MCF 10A (cell line): ENCODE data around the gene SH3BP2. TPM values are rescaled to one million over a fixed set of nuclear protein-coding genes. Genes with fewer than 3 reads are reported as not detected.
"Not testable (repeated sequence)": the region's sequence is repeated elsewhere in the genome, so short reads cannot be mapped to it uniquely, and the experiment has no call there.

Experiments used
- BruUV-seq: library from RNA; stranded (reverse); fragments of 400-500 nt; replicated peaks from 2 replicates; lab custom pipeline; 2021; lab: Mats Ljungman, UMichigan
- CTCF ChIA-PET: fragments of 300-600 bp; sonication (Branson Sonifier 250); formaldehyde crosslinking; extraction: SDS; loops from one replicate; lab custom pipeline; 2021; ENCODE audit warnings: antibody characterized with exemption, inconsistent platforms; lab: Yijun Ruan, JAX
- POLR2A ChIA-PET: fragments of 300-600, 350-650 bp; sonication (Branson Sonifier 250); formaldehyde crosslinking; extraction: SDS; loops from one replicate; lab custom pipeline; 2020; ENCODE audit warnings: antibody characterized with exemption, inconsistent platforms; lab: Yijun Ruan, JAX
- DNase-seq: peaks from one replicate; pipeline ENCODE4 v3.0.0-alpha.2; 2018; ENCODE audit not compliant: unreplicated experiment
- H3K27ac Mint-ChIP-seq: one replicate; pipeline ENCODE4 v1.8.0; 2022; ENCODE audit warnings: mild to moderate bottlenecking, low read depth, mixed read lengths; ENCODE audit not compliant: unreplicated experiment
- H3K27me3 Mint-ChIP-seq: one replicate; pipeline ENCODE4 v1.8.0; 2022; ENCODE audit warnings: mixed read lengths; ENCODE audit not compliant: insufficient read depth, unreplicated experiment
- H3K36me3 Mint-ChIP-seq: one replicate; pipeline ENCODE4 v1.8.0; 2022; ENCODE audit warnings: mild to moderate bottlenecking, moderate library complexity, mixed read lengths; ENCODE audit not compliant: insufficient read depth, unreplicated experiment
- H3K4me1 Mint-ChIP-seq: one replicate; pipeline ENCODE4 v1.8.0; 2022; ENCODE audit warnings: mixed read lengths; ENCODE audit not compliant: insufficient read depth, unreplicated experiment
- H3K4me3 Mint-ChIP-seq: one replicate; pipeline ENCODE4 v1.8.0; 2022; ENCODE audit warnings: mild to moderate bottlenecking, moderate library complexity, mixed read lengths; ENCODE audit not compliant: unreplicated experiment
- H3K9me3 Mint-ChIP-seq: one replicate; pipeline ENCODE4 v1.8.0; 2022; ENCODE audit warnings: mixed read lengths; ENCODE audit not compliant: unreplicated experiment
- intact Hi-C: fragments of 100-400 bp; cut with micrococcal nuclease; formaldehyde crosslinking; loops from 2 replicates; pipeline ENCODE4 v1.14.1; 2022
- total RNA-seq: library from RNA; stranded (reverse); gene quantifications from 2 replicates; pipeline ENCODE4 v1.2.3, GENCODE V29; 2022
- TF ChIP-seq, protein P1 (sequence below): fragments of 200-600 bp; IDR thresholded peaks from one replicate; pipeline ENCODE4 v1.8.0; 2022; ENCODE audit warnings: antibody characterized with exemption, mild to moderate bottlenecking; ENCODE audit not compliant: unreplicated experiment

The SH3BP2 gene
- total RNA-seq, 1 experiment from 2014 or later = 57.9 TPM

GRCh38 chr4:2761035-2761923, 31.6 kb upstream of the SH3BP2 start:
- CTCF ChIA-PET = interaction anchor here (1.0 to 1.5 kb wide), 4 partner anchors 14 to 201 kb away, joined by 3 to 6 read pairs (median 4); no protein-coding TSS in a partner anchor
- Mint-ChIP-seq H3K4me1 (peaks cover 7% of the 10 kb centered on the region), H3K27ac (no peak overlapping the region), H3K27me3 (no peaks in the 10 kb centered on the region), H3K36me3 (no peaks in the 10 kb centered on the region), H3K9me3 (no peaks in the 10 kb centered on the region), H3K4me3 (no peak overlapping the region)
- TF ChIP-seq, protein P1, sequence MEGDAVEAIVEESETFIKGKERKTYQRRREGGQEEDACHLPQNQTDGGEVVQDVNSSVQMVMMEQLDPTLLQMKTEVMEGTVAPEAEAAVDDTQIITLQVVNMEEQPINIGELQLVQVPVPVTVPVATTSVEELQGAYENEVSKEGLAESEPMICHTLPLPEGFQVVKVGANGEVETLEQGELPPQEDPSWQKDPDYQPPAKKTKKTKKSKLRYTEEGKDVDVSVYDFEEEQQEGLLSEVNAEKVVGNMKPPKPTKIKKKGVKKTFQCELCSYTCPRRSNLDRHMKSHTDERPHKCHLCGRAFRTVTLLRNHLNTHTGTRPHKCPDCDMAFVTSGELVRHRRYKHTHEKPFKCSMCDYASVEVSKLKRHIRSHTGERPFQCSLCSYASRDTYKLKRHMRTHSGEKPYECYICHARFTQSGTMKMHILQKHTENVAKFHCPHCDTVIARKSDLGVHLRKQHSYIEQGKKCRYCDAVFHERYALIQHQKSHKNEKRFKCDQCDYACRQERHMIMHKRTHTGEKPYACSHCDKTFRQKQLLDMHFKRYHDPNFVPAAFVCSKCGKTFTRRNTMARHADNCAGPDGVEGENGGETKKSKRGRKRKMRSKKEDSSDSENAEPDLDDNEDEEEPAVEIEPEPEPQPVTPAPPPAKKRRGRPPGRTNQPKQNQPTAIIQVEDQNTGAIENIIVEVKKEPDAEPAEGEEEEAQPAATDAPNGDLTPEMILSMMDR = no peak
- POLR2A ChIA-PET = interaction anchor here (0.6 to 3.1 kb wide), 7 partner anchors 37 to 175 kb away, joined by 3 to 27 read pairs (median 3); no protein-coding TSS in a partner anchor
- peak; percentile 45 for DNase-seq
- no TSS peak for BruUV-seq
- intact Hi-C loops = no loop called here

- ChIA-PET POLR2A (interaction anchor here (1.2 to 3.1 kb wide), 4 partner anchors 35 to 174 kb away, joined by 3 to 27 read pairs (median 4); no protein-coding TSS in a partner anchor), CTCF (interaction anchor here (0.7 to 1.5 kb wide), 4 partner anchors 35 to 200 kb away, joined by 3 to 6 read pairs (median 3); no protein-coding TSS in a partner anchor)
- Mint-ChIP-seq H3K27ac (no peak overlapping the region), H3K9me3 (no peaks in the 10 kb centered on the region), H3K36me3 (no peaks in the 10 kb centered on the region), H3K4me1 (peaks cover 7% of the 10 kb centered on the region), H3K27me3 (no peaks in the 10 kb centered on the region), H3K4me3 (no peak overlapping the region)
- no TSS peak for BruUV-seq
- TF ChIP-seq, protein P1 = no peak
- DNase-seq = no peak
- intact Hi-C loops = no loop called here
Observed at GRCh38 chr4:2762048-2762447, 30.8 kb upstream of the SH3BP2 start.

GRCh38 chr4:2762486-2763370, 30.2 kb upstream of the SH3BP2 start:
- H3K4me3 Mint-ChIP-seq, intact Hi-C loops, BruUV-seq, H3K27me3 Mint-ChIP-seq, H3K36me3 Mint-ChIP-seq, H3K9me3 Mint-ChIP-seq, H3K27ac Mint-ChIP-seq, DNase-seq, H3K4me1 Mint-ChIP-seq: not testable (repeated sequence)
- POLR2A ChIA-PET = interaction anchor here (0.8 to 3.1 kb wide), 6 partner anchors 34 to 174 kb away, joined by 3 to 27 read pairs (median 4); no protein-coding TSS in a partner anchor
- CTCF ChIA-PET = interaction anchor here (0.6 to 1.9 kb wide), 14 partner anchors 11 to 275 kb away, joined by 3 to 6 read pairs (median 3); no protein-coding TSS in a partner anchor

DNA sequence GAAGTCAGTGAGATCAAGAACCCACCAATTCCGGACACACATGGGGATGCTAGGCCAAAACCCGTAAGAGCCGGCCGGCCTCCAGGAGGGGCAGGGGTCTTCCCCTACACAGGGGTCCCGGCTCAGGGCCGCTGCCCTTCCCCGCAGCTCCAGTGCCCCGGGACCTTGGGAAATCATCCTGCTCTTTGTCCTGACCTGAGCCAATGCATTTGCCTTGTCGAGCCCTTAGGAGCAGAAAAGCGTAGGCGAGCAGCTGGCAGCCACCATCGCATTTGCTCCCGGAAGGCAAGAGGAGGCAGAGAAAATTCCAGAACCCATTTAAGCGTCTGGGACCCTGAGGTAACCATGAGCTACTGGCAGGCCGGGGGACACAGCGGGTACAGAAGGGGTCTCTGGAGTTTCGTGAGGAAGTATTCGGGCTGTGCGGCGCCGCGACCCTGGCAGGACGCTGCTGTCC, 29.3 kb upstream of the SH3BP2 start:
- POLR2A ChIA-PET = interaction anchor here (0.6 to 1.5 kb wide), 6 partner anchors 33 to 173 kb away, joined by 3 to 19 read pairs (median 4); no protein-coding TSS in a partner anchor

More for the DNA sequence above, 29.3 kb upstream of the SH3BP2 start:
- TF ChIP-seq, protein P1 = no peak
- Mint-ChIP-seq H3K4me3 (peak overlapping the region; percentile 70), H3K27me3 (no peaks in the 10 kb centered on the region), H3K4me1 (peaks cover 7% of the 10 kb centered on the region), H3K9me3 (no peaks in the 10 kb centered on the region), H3K27ac (no peak overlapping the region), H3K36me3 (no peaks in the 10 kb centered on the region)
- BruUV-seq = no TSS peak
- no peak for DNase-seq
- intact Hi-C loops = no loop called here
- CTCF ChIA-PET = interaction anchor here (0.6 to 1.9 kb wide), 16 partner anchors 10 to 297 kb away, joined by 3 to 5 read pairs (median 3); no protein-coding TSS in a partner anchor
